Upper lobe of right lung (tissue), 1 donor: ENCODE results near the gene C13orf42. TPM values are rescaled to one million over a fixed set of nuclear protein-coding genes. Genes with fewer than 3 reads are reported as not detected.
"Not testable (repeated sequence)": the region's sequence is repeated elsewhere in the genome, so short reads cannot be mapped to it uniquely, and the experiment has no call there.

ENCODE experiments used
- ATAC-seq: fragments of 200-7000 bp; cut with Tn5 transposase; one replicate; pipeline ENCODE4 v1.9.1; 2020; ENCODE audit warnings: mild to moderate bottlenecking, moderate library complexity
- DNase-seq: peaks from one replicate; pipeline ENCODE4 v3.0.0-alpha.2; 2020
- H3K27ac ChIP-seq: fragments of 200-600 bp; one replicate; pipeline ENCODE4 v1.8.0; 2022
- H3K27me3 ChIP-seq: fragments of 200-600 bp; one replicate; pipeline ENCODE4 v1.8.0; 2022; ENCODE audit warnings: mild to moderate bottlenecking
- H3K36me3 ChIP-seq: fragments of 200-600 bp; one replicate; pipeline ENCODE4 v1.8.0; 2022
- H3K4me1 ChIP-seq: fragments of 200-600 bp; one replicate; pipeline ENCODE4 v1.8.0; 2022
- H3K4me3 ChIP-seq: fragments of 200-600 bp; one replicate; pipeline ENCODE4 v1.8.0; 2022; ENCODE audit warnings: mild to moderate bottlenecking
- H3K9me3 ChIP-seq: fragments of 200-600 bp; one replicate; pipeline ENCODE4 v1.8.0; 2022
- CTCF ChIP-seq: fragments of 200-600 bp; IDR thresholded peaks from one replicate; pipeline ENCODE4 v1.8.0; 2022; ENCODE audit warnings: antibody characterized with exemption
- intact Hi-C: fragments of 100-400 bp; cut with DNase I; formaldehyde crosslinking; loops from one replicate; pipeline ENCODE4 v1.11.0; 2022
- total RNA-seq: library from RNA; stranded (reverse); fragmentation: NEBNext Ultra II Directional; extraction: Animal tissue kit (Norgen Biotek cat#: 25700); gene quantifications from one replicate; pipeline ENCODE4 v1.2.1, GENCODE V29; 2021
- donor health status: DM: no; HTN: yes; CAD: no; lungs with severe emphysema.

The C13orf42 gene
- total RNA-seq, 1 donor from 2014 or later = not detected

- ATAC-seq (no peak), DNase-seq (no peak)
- no peak overlapping the region for H3K27ac ChIP-seq
- no peaks in the 10 kb centered on the region for H3K36me3 ChIP-seq
- H3K27me3 ChIP-seq = no peaks in the 10 kb centered on the region
- intact Hi-C loops = no loop called here
- no peaks in the 10 kb centered on the region for H3K9me3 ChIP-seq
- no peak for TF ChIP-seq CTCF
- H3K4me1 ChIP-seq = no peaks in the 10 kb centered on the region
- H3K4me3 ChIP-seq = no peak overlapping the region
Measured at GRCh38 chr13:51093574-51093973, 17.5 kb downstream of the C13orf42 start.

GRCh38 chr13:51091839-51092238 lies 19.2 kb downstream of the C13orf42 start:
- no peaks in the 10 kb centered on the region for H3K4me1 ChIP-seq
- peak; percentile 13 for ATAC-seq
- no peak for DNase-seq
- no peaks in the 10 kb centered on the region for H3K36me3 ChIP-seq
- H3K27ac ChIP-seq = no peak overlapping the region
- H3K9me3 ChIP-seq = no peaks in the 10 kb centered on the region
- intact Hi-C loops = no loop called here
- H3K4me3 ChIP-seq = no peak overlapping the region
- H3K27me3 ChIP-seq = no peaks in the 10 kb centered on the region
- no peak for TF ChIP-seq CTCF

GRCh38 chr13:51083706-51084105 lies 27.4 kb downstream of the C13orf42 start:
- H3K4me3 ChIP-seq = no peak overlapping the region
- H3K36me3 ChIP-seq = no peaks in the 10 kb centered on the region
- no peaks in the 10 kb centered on the region for H3K9me3 ChIP-seq
- no peaks in the 10 kb centered on the region for H3K4me1 ChIP-seq
- ATAC-seq (no peak), DNase-seq (no peak)
- H3K27ac ChIP-seq = no peak overlapping the region
- intact Hi-C loops = no loop called here
- no peak for TF ChIP-seq CTCF
- no peaks in the 10 kb centered on the region for H3K27me3 ChIP-seq

GRCh38 chr13:51080478-51081065 lies 30.5 kb downstream of the C13orf42 start:
- DNase-seq, H3K27ac ChIP-seq, H3K27me3 ChIP-seq, H3K4me1 ChIP-seq, ATAC-seq, H3K4me3 ChIP-seq, H3K36me3 ChIP-seq, intact Hi-C loops, H3K9me3 ChIP-seq: not testable (repeated sequence)

GRCh38 chr13:51071493-51071892 lies 39.6 kb downstream of the C13orf42 start:
- no peak for DNase-seq
- TF ChIP-seq CTCF = no peak
- H3K27ac ChIP-seq = no peak overlapping the region
- H3K27me3 ChIP-seq = no peaks in the 10 kb centered on the region
- no peaks in the 10 kb centered on the region for H3K36me3 ChIP-seq
- intact Hi-C loops = no loop called here
- H3K9me3 ChIP-seq = no peaks in the 10 kb centered on the region
- no peak for ATAC-seq
- peaks cover 2% of the 10 kb centered on the region for H3K4me1 ChIP-seq
- no peak overlapping the region for H3K4me3 ChIP-seq

GRCh38 chr13:51070005-51070649 lies 40.9 kb downstream of the C13orf42 start:
- Histone ChIP-seq H3K36me3 (no peaks in the 10 kb centered on the region), H3K9me3 (no peaks in the 10 kb centered on the region), H3K4me3 (no peak overlapping the region), H3K27ac (no peak overlapping the region), H3K27me3 (no peaks in the 10 kb centered on the region), H3K4me1 (peaks cover 3% of the 10 kb centered on the region)
- DNase-seq (peak; percentile 89), ATAC-seq (peak; percentile 95)
- TF ChIP-seq CTCF = peak; percentile 98
- intact Hi-C loops = no loop called here
